Frontal cortex (tissue), 4 donors: ENCODE measurements around the gene CTDNEP1. TPM values are rescaled to one million over a fixed set of nuclear protein-coding genes. Genes with fewer than 3 reads are reported as not detected.
"Not testable (repeated sequence)": the region's sequence is repeated elsewhere in the genome, so short reads cannot be mapped to it uniquely, and the experiment has no call there.

Experiments
- DNase-seq, 2 donors: peaks; one replicate each; pipeline ENCODE4 v3.0.0; 2012; ENCODE audit warnings: low spot score in 2 of 2
- FAIRE-seq: peaks from 2 replicates; lab custom pipeline; 2012; peaks lifted over from hg19 to GRCh38; lab: Jason Lieb, UNC
- total RNA-seq: library from RNA; depleted of rRNA; stranded (reverse); fragments of >200 nt; gene quantifications from one replicate; pipeline ENCODE4 v1.2.3, GENCODE V29; 2014
- donor health status: control.
- donor health status: control.
- donor health status: control.

CTDNEP1 gene
- total RNA-seq, 1 donor from 2014 or later = 18.8 TPM

- DNase-seq (no peak), FAIRE-seq (no peak)
Measured at GRCh38 chr17:7250695-7251627, 573 bp downstream of the CTDNEP1 start.

- DNase-seq = no peak
- no peak for FAIRE-seq
Measured at GRCh38 chr17:7249830-7250229, 1.7 kb downstream of the CTDNEP1 start.

GRCh38 chr17:7249214-7249613, 2.3 kb downstream of the CTDNEP1 start:
- FAIRE-seq (no peak), DNase-seq (no peak)

- no peak for FAIRE-seq
Measured at GRCh38 chr17:7248796-7249195, 2.7 kb downstream of the CTDNEP1 start.

GRCh38 chr17:7246779-7247178, 4.8 kb downstream of the CTDNEP1 start:
- FAIRE-seq = no peak
- DNase-seq = no peak

More at GRCh38 chr17:7248796-7249195, 2.7 kb downstream of the CTDNEP1 start:
- DNase-seq = no peak

- not testable (repeated sequence) for FAIRE-seq, DNase-seq
Measured at GRCh38 chr17:7243838-7244237, 7.7 kb downstream of the CTDNEP1 start.

GRCh38 chr17:7243453-7243729, 8.1 kb downstream of the CTDNEP1 start:
- FAIRE-seq = no peak
- no peak for DNase-seq

- DNase-seq (peak; percentile 91 to 93), FAIRE-seq (no peak)
Measured at GRCh38 chr17:7242717-7243452, 8.6 kb downstream of the CTDNEP1 start.

GRCh38 chr17:7241783-7242716, 9.5 kb downstream of the CTDNEP1 start, which contains the start of gene GABARAP:
GABARAP (minus strand) TSS chr17:7242449; CDS start chr17:7242330, 119 bp downstream.
- DNase-seq (peak; percentile 81 to 88), FAIRE-seq (no peak)

GRCh38 chr17:7241090-7241733, 10.3 kb downstream of the CTDNEP1 start:
- DNase-seq (no peak), FAIRE-seq (no peak)

GRCh38 chr17:7240375-7240774, 11.2 kb downstream of the CTDNEP1 start:
- DNase-seq = no peak

GRCh38 chr17:7239091-7240027, 12.2 kb downstream of the CTDNEP1 start, which contains the start of gene PHF23:
PHF23 (minus strand) TSS chr17:7239457; CDS start chr17:7239279, 178 bp downstream.
- DNase-seq (peak; percentile 98), FAIRE-seq (peak; percentile 73)

More at GRCh38 chr17:7240375-7240774, 11.2 kb downstream of the CTDNEP1 start:
- no peak for FAIRE-seq

- DNase-seq (no peak), FAIRE-seq (no peak)
Measured at GRCh38 chr17:7238420-7239090, 13.0 kb downstream of the CTDNEP1 start.

GRCh38 chr17:7237761-7238419, 13.6 kb downstream of the CTDNEP1 start:
- peak; percentile 76 for DNase-seq
- FAIRE-seq = no peak

GRCh38 chr17:7237266-7237760, 14.2 kb downstream of the CTDNEP1 start:
- DNase-seq (no peak), FAIRE-seq (no peak)

GRCh38 chr17:7236808-7237207, 14.7 kb downstream of the CTDNEP1 start:
- no peak for DNase-seq
- no peak for FAIRE-seq
